Measurements from ENCODE around the gene RNF187. TPM values are rescaled to one million over a fixed set of nuclear protein-coding genes. Genes with fewer than 3 reads are reported as not detected.

RNF187 gene
- total RNA-seq, 2 donors from 2014 or later = 103 to 112 TPM

DNA sequence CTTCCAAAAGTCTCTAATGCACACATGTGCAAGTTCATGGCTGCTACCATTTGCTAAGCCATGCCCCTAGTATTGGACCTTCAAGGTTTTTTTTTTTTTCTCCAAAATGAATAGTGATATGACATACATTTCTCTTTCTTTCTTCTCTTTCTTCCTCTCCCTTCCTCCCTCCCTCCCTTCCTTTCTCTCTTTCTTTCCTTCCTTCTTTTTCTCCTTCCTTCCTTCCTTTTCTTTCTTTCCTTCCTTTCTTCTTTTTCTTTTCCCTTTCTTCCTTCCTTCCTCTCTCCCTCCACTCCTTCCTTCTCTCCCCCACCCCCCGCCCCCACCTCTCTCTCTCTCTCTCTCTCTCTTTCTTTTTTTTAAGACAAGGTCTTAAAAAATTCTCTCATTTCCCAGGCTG is 3.4 kb upstream of the RNF187 start:
- Mint-ChIP-seq H3K4me3 (no peak overlapping the region), H3K27ac (no peak overlapping the region)
- TF ChIP-seq, protein P1, sequence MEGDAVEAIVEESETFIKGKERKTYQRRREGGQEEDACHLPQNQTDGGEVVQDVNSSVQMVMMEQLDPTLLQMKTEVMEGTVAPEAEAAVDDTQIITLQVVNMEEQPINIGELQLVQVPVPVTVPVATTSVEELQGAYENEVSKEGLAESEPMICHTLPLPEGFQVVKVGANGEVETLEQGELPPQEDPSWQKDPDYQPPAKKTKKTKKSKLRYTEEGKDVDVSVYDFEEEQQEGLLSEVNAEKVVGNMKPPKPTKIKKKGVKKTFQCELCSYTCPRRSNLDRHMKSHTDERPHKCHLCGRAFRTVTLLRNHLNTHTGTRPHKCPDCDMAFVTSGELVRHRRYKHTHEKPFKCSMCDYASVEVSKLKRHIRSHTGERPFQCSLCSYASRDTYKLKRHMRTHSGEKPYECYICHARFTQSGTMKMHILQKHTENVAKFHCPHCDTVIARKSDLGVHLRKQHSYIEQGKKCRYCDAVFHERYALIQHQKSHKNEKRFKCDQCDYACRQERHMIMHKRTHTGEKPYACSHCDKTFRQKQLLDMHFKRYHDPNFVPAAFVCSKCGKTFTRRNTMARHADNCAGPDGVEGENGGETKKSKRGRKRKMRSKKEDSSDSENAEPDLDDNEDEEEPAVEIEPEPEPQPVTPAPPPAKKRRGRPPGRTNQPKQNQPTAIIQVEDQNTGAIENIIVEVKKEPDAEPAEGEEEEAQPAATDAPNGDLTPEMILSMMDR (conservative IDR thresholded peaks at IDR 0.05) = no peak

GRCh38 chr1:228486596-228487335 is 416 bp upstream of the RNF187 start:
- Mint-ChIP-seq H3K27ac (peak overlapping the region; percentile 100), H3K4me1 (no peaks in the 10 kb centered on the region), H3K27me3 (ENCODE audit: insufficient read depth) (peaks cover 14% of the 10 kb centered on the region), H3K36me3 (ENCODE audit: low read depth) (peaks cover 28% of the 10 kb centered on the region), H3K4me3 (peak overlapping the region; percentile 87), H3K9me3 (no peaks in the 10 kb centered on the region)
- 0 to 1% methylated on average over 26 to 60 of the region's 60 CpGs for WGBS, 2 experiments (ENCODE audit: insufficient coverage in 1 of 2, insufficient read length in 1 of 2)
- Histone ChIP-seq H3K36me3 (ENCODE audit: control insufficient read depth, insufficient read depth, low read length) (peaks cover 24% of the 10 kb centered on the region), H3K9me3 (ENCODE audit: control insufficient read depth, low read length) (no peaks in the 10 kb centered on the region), H3K4me1 (ENCODE audit: control insufficient read depth, insufficient read depth, low read length) (peaks cover 4% of the 10 kb centered on the region), H3K9ac (ENCODE audit: extremely low read depth, low read length, poor library complexity, severe bottlenecking) (peak overlapping the region; percentile 97), H3K4me3 (ENCODE audit: low read length) (peak overlapping the region; percentile 94), H3K27me3 (ENCODE audit: control insufficient read depth, insufficient read depth, low read length, poor library complexity, severe bottlenecking) (no peaks in the 10 kb centered on the region), H3K27ac (ENCODE audit: low read depth, low read length) (peak overlapping the region; percentile 100)
- peak; percentile 97 for DNase-seq
- TF ChIP-seq, protein P1 (conservative IDR thresholded peaks at IDR 0.05) = no peak

More for the DNA sequence above, 3.4 kb upstream of the RNF187 start:
- no CpG with 5 or more reads among the region's 1 CpG for WGBS, 2 experiments (ENCODE audit: insufficient coverage in 1 of 2, insufficient read length in 1 of 2)
- Histone ChIP-seq H3K4me1 (ENCODE audit: control insufficient read depth, insufficient read depth, low read length) (peaks cover 4% of the 10 kb centered on the region), H3K9me3 (ENCODE audit: control insufficient read depth, low read length) (no peaks in the 10 kb centered on the region), H3K36me3 (ENCODE audit: control insufficient read depth, insufficient read depth, low read length) (no peaks in the 10 kb centered on the region), H3K27me3 (ENCODE audit: control insufficient read depth, insufficient read depth, low read length, poor library complexity, severe bottlenecking) (no peaks in the 10 kb centered on the region), H3K27ac (ENCODE audit: low read depth, low read length) (no peak overlapping the region), H3K9ac (ENCODE audit: extremely low read depth, low read length, poor library complexity, severe bottlenecking) (no peak overlapping the region), H3K4me3 (ENCODE audit: low read length) (no peak overlapping the region)
- no peak for DNase-seq
- no peaks in the 10 kb centered on the region for H3K9me3 Mint-ChIP-seq
- H3K36me3 Mint-ChIP-seq (ENCODE audit: low read depth) = peaks cover 2% of the 10 kb centered on the region
- H3K27me3 Mint-ChIP-seq (ENCODE audit: insufficient read depth) = peaks cover 14% of the 10 kb centered on the region
- H3K4me1 Mint-ChIP-seq = peaks cover 4% of the 10 kb centered on the region

DNA sequence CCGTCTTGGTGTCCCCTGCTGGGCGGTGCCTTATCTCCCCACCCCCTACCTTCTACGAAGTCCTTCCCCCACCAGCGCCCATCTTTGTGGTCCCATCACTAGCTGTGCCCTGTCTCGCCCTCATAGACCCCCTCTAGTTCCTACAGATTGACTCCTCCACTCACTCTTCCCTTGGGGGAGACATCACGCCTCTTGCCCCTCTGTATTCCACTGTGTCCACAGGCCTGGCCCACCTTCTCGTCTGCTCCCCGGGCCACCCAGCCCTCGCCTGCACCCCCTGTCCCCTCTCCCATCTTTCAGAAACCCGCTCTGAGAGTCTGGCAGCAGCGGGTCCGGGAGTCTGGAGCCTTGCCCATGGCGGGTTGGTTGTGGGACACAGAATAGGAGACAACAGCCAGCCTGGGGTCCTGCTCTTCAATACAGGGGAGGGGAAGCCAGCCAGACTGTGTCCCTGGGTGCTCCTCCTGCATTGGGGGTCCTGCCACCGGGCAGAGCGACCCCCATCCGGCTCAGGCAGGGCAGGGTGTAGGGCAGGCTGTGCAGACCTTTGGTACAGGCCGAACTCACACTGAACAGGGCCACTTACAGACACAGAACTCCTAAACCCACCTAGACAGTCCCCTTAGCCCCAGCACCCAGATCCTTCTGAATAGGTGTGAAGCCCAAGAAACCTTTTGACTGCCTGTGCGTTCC is 1.1 kb downstream of the RNF187 start:
- no peak overlapping the region for H3K27ac ChIP-seq (ENCODE audit: low read depth, low read length)
- peak overlapping the region; percentile 81 for H3K4me3 ChIP-seq (ENCODE audit: low read length)
- no peak overlapping the region for H3K27ac Mint-ChIP-seq
- no peak overlapping the region for H3K9ac ChIP-seq (ENCODE audit: extremely low read depth, low read length, poor library complexity, severe bottlenecking)
- 63 to 68% methylated on average over 7 to 18 of the region's 18 CpGs for WGBS, 2 experiments (ENCODE audit: insufficient coverage in 1 of 2, insufficient read length in 1 of 2)
- no peaks in the 10 kb centered on the region for H3K4me1 Mint-ChIP-seq
- no peak for DNase-seq
- H3K27me3 ChIP-seq (ENCODE audit: control insufficient read depth, insufficient read depth, low read length, poor library complexity, severe bottlenecking) = no peaks in the 10 kb centered on the region
- H3K36me3 ChIP-seq (ENCODE audit: control insufficient read depth, insufficient read depth, low read length) = peaks cover 29% of the 10 kb centered on the region
- TF ChIP-seq, protein P1 (conservative IDR thresholded peaks at IDR 0.05) = no peak
- peaks cover 8% of the 10 kb centered on the region for H3K27me3 Mint-ChIP-seq (ENCODE audit: insufficient read depth)
- peak overlapping the region; percentile 87 for H3K4me3 Mint-ChIP-seq
- no peaks in the 10 kb centered on the region for H3K9me3 Mint-ChIP-seq
- peaks cover 4% of the 10 kb centered on the region for H3K4me1 ChIP-seq (ENCODE audit: control insufficient read depth, insufficient read depth, low read length)
- H3K36me3 Mint-ChIP-seq (ENCODE audit: low read depth) = peaks cover 36% of the 10 kb centered on the region
- H3K9me3 ChIP-seq (ENCODE audit: control insufficient read depth, low read length) = no peaks in the 10 kb centered on the region

Data from endodermal cell (in vitro differentiated cells).